H1 (cell line): Measurements from ENCODE around the gene COL19A1.

ENCODE experiments used
- ASH2L ChIP-seq: fragments of 200-600, 300-600 bp; sonication (generic); IDR thresholded peaks from one replicate; pipeline ENCODE4 v1.7.1; 2017; ENCODE audit warnings: low read length
- CBX5 ChIP-seq: fragments of 300-800, 300-1000 bp; sonication (generic); IDR thresholded peaks from 2 replicates; pipeline ENCODE4 v1.7.1; 2016; ENCODE audit warnings: antibody characterized with exemption, low read length, low read depth
- CTCF ChIP-seq, 3 experiments: IDR thresholded peaks; 1 replicate in 2 of 3; 2 replicates in 1 of 3; pipeline versions ENCODE4 v1.5.1 to v1.6.1; 2011; ENCODE audit warnings: low read length in 3 of 3, mild to moderate bottlenecking in 3 of 3, inconsistent platforms in 2 of 3, low read depth in 1 of 3, moderate library complexity in 1 of 3; ENCODE audit not compliant: insufficient read depth in 1 of 3; ENCODE audit errors: control extremely low read depth in 1 of 3
- EP300 ChIP-seq, 2 experiments: IDR thresholded peaks; 1 replicate in 1 of 2; 2 replicates in 1 of 2; pipeline ENCODE4 v1.6.1; 2011 to 2012; ENCODE audit warnings: low read depth in 2 of 2, low read length in 2 of 2, mild to moderate bottlenecking in 2 of 2, borderline replicate concordance in 1 of 2, inconsistent platforms in 1 of 2, moderate library complexity in 1 of 2
- JUN ChIP-seq: IDR thresholded peaks from 2 replicates; pipeline ENCODE4 v1.6.1; 2011; ENCODE audit warnings: low read depth, mild to moderate bottlenecking, improper control_type of control experiment, low read length
- KDM5A ChIP-seq: fragments of 200-600 bp; IDR thresholded peaks from 2 replicates; pipeline ENCODE4 v1.7.1; 2012; ENCODE audit warnings: mild to moderate bottlenecking, low read length, inconsistent platforms, mixed read lengths
- PHF8 ChIP-seq: fragments of 200-600 bp; sonication (generic); conservative IDR thresholded peaks from 2 replicates; pipeline ENCODE4 v1.7.1; 2012; ENCODE audit warnings: low read depth, mild to moderate bottlenecking, inconsistent platforms, low read length, moderate library complexity
- POLR2A ChIP-seq, 2 experiments: IDR thresholded peaks; 1 replicate in 1 of 2; 2 replicates in 1 of 2; pipeline ENCODE4 v1.6.1; 2011; ENCODE audit warnings: low read depth in 2 of 2, low read length in 2 of 2, mild to moderate bottlenecking in 2 of 2; ENCODE audit errors: control extremely low read depth in 1 of 2

DNA sequence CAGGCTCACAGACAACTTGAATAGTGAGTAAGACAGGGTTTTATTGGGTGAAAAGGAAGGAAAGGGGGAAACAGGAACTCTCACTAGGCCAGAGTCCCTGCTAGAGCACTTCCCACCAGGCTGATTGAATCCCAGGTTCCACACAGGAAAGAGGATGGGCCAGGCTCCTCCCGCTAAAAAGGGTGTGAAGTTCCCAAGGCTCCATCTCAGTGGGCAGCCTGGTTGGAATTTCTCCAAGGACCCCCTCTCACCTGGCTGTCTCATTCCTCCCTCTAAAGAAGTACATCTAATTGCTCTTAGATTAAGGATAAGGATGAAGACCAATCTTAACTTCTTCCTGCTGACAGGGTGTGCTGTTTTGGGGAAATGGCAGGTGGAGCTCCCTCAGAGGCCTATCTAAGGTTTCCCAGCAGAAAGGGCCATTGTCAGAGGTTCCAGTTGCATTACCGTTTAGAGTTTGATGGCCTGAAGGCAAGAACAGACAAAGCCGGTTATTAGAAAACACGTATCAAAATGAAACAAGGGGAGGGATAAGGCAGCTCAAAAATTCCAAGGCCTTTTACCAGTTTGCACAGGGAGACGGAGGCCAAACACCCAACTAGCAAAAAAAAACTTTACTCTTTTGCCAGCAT lies 21.5 kb downstream of the COL19A1 start:
- TF ChIP-seq CTCF (IDR thresholded peaks at IDR 0.05; ENCODE audit: control extremely low read depth in 1 of 3, insufficient read depth in 1 of 3, low read depth in 1 of 3, low read length in 3 of 3), result no peak
- TF ChIP-seq PHF8, result no peak
- no peak for TF ChIP-seq POLR2A (IDR thresholded peaks at IDR 0.05; ENCODE audit: control extremely low read depth in 1 of 2, low read depth in 2 of 2, low read length in 2 of 2)
- no peak for TF ChIP-seq EP300 (IDR thresholded peaks at IDR 0.05; ENCODE audit: borderline replicate concordance in 1 of 2, low read depth in 2 of 2, low read length in 2 of 2)
- no peak for TF ChIP-seq ASH2L
- no peak for TF ChIP-seq KDM5A
- TF ChIP-seq CBX5, result no peak
- TF ChIP-seq JUN, result no peak
